ENCODE results near the gene POLA1.

The POLA1 gene

DNA sequence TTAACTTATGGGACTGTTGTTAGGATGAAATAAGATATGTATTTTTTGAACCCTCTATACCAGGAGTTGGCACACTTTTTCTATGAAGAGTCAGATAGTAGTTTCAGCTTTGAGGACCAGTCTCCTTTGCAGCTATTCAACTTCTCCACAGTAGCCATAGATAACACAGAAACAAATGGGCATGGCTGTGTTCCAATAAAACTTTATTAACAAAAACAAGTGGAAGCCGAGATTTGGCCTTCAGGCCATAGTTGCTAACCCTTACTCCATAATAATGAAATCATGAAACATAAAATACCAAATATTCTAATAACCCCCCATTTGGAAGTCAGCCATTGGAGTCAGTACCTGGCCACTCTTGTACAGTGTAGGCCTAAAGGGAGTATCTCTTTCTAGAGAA is 291.4 kb downstream of the POLA1 start:
- Histone ChIP-seq H3K9ac (ENCODE audit: low read length) (no peak overlapping the region), H3K4me3 (ENCODE audit: low read length) (no peak overlapping the region), H3K9me3 (ENCODE audit: control insufficient read depth, low read depth, low read length) (no peaks in the 10 kb centered on the region), H3K36me3 (ENCODE audit: control insufficient read depth, low read depth, low read length) (no peaks in the 10 kb centered on the region), H3K4me1 (ENCODE audit: control insufficient read depth, low read depth, low read length) (peaks cover under 1% of the 10 kb centered on the region), H3K27me3 (ENCODE audit: control insufficient read depth, insufficient read depth, low read length) (no peaks in the 10 kb centered on the region), H3K27ac (ENCODE audit: low read length) (no peak overlapping the region)

DNA sequence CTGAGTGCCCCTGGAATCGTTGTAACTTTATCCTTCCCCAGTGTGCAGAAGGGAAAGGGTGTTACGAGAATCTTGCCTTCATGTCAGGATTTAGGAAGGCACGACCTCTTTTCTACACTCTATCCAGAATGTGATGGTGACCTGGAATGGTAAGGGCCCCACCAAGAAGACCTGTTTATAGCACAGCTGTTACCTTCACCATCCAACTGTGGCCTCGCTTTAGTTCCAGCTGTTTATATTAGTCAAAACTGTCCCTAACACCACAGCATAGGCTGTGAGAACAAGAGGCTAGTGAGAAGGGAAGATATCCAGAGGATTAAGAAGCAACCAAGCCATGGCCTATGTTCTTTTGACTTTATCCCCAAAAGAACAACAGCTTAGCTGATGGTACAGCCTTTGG is 294.0 kb downstream of the POLA1 start:
- Histone ChIP-seq H3K27me3 (ENCODE audit: control insufficient read depth, insufficient read depth, low read length) (no peaks in the 10 kb centered on the region), H3K9me3 (ENCODE audit: control insufficient read depth, low read depth, low read length) (no peaks in the 10 kb centered on the region), H3K36me3 (ENCODE audit: control insufficient read depth, low read depth, low read length) (no peaks in the 10 kb centered on the region), H3K4me1 (ENCODE audit: control insufficient read depth, low read depth, low read length) (peaks cover 9% of the 10 kb centered on the region), H3K9ac (ENCODE audit: low read length) (no peak overlapping the region), H3K27ac (ENCODE audit: low read length) (no peak overlapping the region), H3K4me3 (ENCODE audit: low read length) (no peak overlapping the region)

DNA sequence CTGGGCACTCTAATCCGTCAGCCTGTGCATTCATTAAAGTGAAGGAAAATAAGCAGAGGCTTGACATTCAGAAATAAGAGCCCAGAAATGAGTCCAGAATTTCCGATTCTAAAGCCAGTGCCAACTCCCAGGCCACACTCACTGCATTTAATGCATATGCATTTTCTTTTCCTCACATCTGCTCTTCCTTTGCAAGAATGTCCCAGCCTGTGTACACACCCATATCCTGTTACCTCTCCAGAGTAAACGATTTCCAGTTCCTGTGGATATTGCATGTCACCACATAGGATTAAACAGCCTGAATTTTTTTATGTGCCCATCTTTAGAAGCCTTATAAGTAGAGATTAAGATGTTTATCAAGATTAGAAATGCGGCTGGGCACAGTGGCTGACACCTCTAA is 294.6 kb downstream of the POLA1 start:
- no peaks in the 10 kb centered on the region for H3K36me3 ChIP-seq (ENCODE audit: control insufficient read depth, low read depth, low read length)
- H3K9me3 ChIP-seq (ENCODE audit: control insufficient read depth, low read depth, low read length), result no peaks in the 10 kb centered on the region
- H3K27me3 ChIP-seq (ENCODE audit: control insufficient read depth, insufficient read depth, low read length), result no peaks in the 10 kb centered on the region
- H3K4me1 ChIP-seq (ENCODE audit: control insufficient read depth, low read depth, low read length), result peaks cover 14% of the 10 kb centered on the region
- H3K27ac ChIP-seq (ENCODE audit: low read length), result no peak overlapping the region
- no peak overlapping the region for H3K9ac ChIP-seq (ENCODE audit: low read length)
- no peak overlapping the region for H3K4me3 ChIP-seq (ENCODE audit: low read length)

DNA sequence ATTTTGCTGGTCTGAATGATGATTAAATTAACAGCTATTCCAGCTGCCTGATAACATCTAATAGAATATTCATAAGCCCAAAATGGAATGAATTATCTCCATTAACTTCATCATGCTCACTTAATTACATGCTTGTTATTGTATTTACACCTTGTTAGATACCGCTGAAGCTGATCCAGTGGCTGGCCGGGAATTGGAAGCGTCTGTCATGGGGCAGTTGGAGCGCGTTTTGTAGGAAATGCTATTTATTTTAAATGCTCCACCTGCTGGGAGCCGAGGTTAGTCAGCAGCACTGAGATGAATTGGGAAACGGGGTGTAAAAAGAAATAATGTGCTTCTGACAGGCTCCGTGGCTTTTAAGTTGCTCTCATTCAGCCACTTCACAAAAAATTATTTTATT is 296.8 kb downstream of the POLA1 start:
- Histone ChIP-seq H3K27me3 (ENCODE audit: control insufficient read depth, insufficient read depth, low read length) (peaks cover 5% of the 10 kb centered on the region), H3K27ac (ENCODE audit: low read length) (no peak overlapping the region)

DNA sequence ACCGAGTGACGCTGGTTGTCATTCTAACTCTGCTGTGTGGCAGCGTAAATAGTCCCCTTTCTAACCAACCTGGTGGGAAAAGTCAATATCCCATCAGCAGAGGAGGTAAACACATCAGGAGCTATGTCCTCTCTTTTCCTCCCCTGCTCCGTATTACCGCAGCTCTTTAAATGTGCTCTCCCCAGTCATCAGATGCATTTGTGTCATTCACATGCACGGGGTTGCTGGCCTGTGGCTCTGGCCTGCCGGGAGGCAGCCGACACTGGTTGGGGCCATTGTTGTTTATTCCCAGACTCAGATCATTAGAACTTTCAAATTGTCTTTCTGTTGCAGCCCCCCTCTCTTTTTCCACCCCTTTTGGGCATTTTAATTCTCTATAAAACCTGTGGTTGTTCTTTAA is 300.2 kb downstream of the POLA1 start:
- peaks cover 35% of the 10 kb centered on the region for H3K27me3 ChIP-seq (ENCODE audit: control insufficient read depth, insufficient read depth, low read length)
- no peak overlapping the region for H3K4me3 ChIP-seq (ENCODE audit: low read length)
- H3K9ac ChIP-seq (ENCODE audit: low read length), result no peak overlapping the region
- H3K9me3 ChIP-seq (ENCODE audit: control insufficient read depth, low read depth, low read length), result no peaks in the 10 kb centered on the region
- H3K4me1 ChIP-seq (ENCODE audit: control insufficient read depth, low read depth, low read length), result peaks cover 51% of the 10 kb centered on the region
- no peaks in the 10 kb centered on the region for H3K36me3 ChIP-seq (ENCODE audit: control insufficient read depth, low read depth, low read length)
- no peak overlapping the region for H3K27ac ChIP-seq (ENCODE audit: low read length)

More for the DNA sequence above, 296.8 kb downstream of the POLA1 start:
- H3K4me1 ChIP-seq (ENCODE audit: control insufficient read depth, low read depth, low read length), result peaks cover 33% of the 10 kb centered on the region
- no peak overlapping the region for H3K9ac ChIP-seq (ENCODE audit: low read length)
- no peak overlapping the region for H3K4me3 ChIP-seq (ENCODE audit: low read length)
- no peaks in the 10 kb centered on the region for H3K9me3 ChIP-seq (ENCODE audit: control insufficient read depth, low read depth, low read length)
- no peaks in the 10 kb centered on the region for H3K36me3 ChIP-seq (ENCODE audit: control insufficient read depth, low read depth, low read length)

DNA sequence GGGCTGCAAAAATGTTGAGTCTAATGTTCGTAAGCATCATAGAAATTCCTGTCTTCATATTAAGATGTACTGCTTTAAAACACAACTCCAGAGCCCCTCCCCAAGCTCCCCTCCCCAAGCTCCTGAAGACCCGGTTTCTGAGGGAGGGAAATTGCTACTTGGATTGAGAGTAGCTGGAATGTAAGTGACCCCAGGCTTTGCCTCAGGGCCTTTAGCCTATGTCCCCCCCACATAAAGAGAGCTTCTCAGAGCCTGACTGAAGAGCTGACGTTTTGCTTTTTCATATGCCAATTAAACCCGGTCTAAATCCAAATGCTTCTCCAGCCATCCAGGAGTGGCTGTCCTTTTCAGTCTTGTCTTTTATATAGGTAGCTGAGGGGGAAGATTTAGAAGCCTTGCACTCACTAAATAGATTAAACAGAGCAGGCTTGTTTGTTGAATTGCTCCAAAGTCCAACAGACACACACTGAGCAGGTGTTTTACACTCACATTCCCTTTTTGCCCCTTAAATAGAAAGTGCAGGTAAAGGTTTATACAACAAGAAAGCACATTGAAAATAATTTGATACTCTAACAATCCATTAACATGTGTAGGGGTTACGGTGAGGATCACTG is 302.5 kb downstream of the POLA1 start:
- H3K36me3 ChIP-seq (ENCODE audit: control insufficient read depth, low read depth, low read length), result no peaks in the 10 kb centered on the region
- peaks cover 59% of the 10 kb centered on the region for H3K4me1 ChIP-seq (ENCODE audit: control insufficient read depth, low read depth, low read length)
- H3K4me3 ChIP-seq (ENCODE audit: low read length), result no peak overlapping the region
- H3K27me3 ChIP-seq (ENCODE audit: control insufficient read depth, insufficient read depth, low read length), result peaks cover 58% of the 10 kb centered on the region
- H3K9ac ChIP-seq (ENCODE audit: low read length), result no peak overlapping the region
- no peaks in the 10 kb centered on the region for H3K9me3 ChIP-seq (ENCODE audit: control insufficient read depth, low read depth, low read length)
- no peak overlapping the region for H3K27ac ChIP-seq (ENCODE audit: low read length)

DNA sequence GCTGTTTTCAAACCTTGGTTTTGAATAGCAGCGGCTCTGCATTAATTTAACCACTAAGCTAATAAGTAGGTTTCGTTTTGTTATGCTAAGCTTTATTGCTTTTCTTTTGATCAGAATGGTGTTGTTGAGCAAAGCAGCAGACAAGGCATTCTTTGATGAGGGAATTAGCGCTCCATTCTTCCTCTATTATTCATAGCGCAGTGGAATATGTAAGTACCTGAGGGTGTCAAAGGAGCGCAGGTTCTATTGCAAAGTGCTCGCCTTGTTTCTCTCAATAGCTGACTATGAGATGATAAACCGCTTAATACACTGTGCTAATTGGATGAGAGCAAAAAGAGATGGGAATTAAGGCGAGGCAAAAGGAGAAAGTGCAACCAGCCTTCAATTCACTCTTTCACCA is 305.8 kb downstream of the POLA1 start:
- Histone ChIP-seq H3K4me3 (ENCODE audit: low read length) (peak overlapping the region; percentile 30), H3K9ac (ENCODE audit: low read length) (no peak overlapping the region), H3K9me3 (ENCODE audit: control insufficient read depth, low read depth, low read length) (no peaks in the 10 kb centered on the region), H3K4me1 (ENCODE audit: control insufficient read depth, low read depth, low read length) (peaks cover 60% of the 10 kb centered on the region), H3K27ac (ENCODE audit: low read length) (no peak overlapping the region), H3K36me3 (ENCODE audit: control insufficient read depth, low read depth, low read length) (no peaks in the 10 kb centered on the region), H3K27me3 (ENCODE audit: control insufficient read depth, insufficient read depth, low read length) (peaks cover 90% of the 10 kb centered on the region)

DNA sequence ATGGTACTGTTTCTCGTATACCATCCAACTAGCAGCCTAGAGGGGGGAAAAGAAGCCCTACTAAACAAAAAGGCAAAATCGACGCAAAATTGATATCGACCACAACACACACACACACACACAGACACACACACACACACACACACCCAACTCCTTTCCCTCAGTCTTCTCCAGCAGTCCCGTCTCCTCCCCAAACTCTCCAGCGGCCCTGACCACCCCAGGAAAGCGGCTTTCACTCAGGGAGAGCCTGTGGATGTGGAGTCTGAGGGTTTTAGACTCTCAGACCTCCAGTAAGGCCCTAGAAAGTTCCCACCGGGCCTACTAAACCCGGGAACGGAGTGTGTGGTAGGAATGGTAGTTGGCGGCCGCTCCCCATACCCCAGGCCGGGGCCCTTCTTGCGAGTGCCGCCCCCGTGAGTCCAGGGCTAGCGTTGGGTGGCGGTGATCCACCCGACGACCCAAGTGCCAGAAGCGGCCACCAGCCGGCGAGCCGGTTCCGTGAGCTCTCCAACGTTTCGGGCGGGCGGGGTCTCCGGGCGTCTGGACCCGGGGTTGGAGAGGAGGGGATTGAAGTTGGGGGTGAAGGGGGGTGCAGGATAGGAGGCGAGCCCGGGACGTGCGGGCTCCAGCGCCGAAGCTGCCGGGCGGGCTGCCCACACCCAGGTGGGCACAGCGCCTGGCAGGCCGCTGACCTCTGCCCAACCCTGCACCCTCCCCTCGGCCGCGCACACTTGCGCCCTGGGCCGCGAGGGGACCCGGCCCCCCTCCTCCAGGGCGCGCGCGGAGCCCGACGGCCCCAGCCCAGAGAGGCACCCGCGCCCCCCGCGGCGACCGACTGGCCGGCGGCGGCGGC is 308.3 kb downstream of the POLA1 start:
- H3K27me3 ChIP-seq (ENCODE audit: control insufficient read depth, insufficient read depth, low read length), result peaks cover 97% of the 10 kb centered on the region

DNA sequence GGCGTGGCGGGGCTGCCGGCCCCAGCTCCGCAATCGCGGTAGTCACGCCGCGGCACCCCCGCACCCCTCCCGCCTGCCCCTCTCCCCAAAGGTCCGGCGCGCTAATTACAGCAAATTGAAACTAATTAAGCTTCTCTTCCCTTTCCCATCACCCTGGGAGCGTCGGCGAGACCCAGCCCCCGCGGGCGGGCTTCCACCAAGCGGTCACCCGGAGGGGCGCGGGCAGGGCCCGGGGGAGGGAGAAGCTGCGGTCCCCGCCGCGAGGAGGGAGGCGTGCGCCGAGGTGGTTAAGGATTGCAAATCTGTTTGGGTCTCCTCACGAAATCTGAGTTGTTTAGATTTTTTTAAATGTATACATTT is 308.9 kb downstream of the POLA1 start:
- Histone ChIP-seq H3K27me3 (ENCODE audit: control insufficient read depth, insufficient read depth, low read length) (peaks cover 99% of the 10 kb centered on the region), H3K4me1 (ENCODE audit: control insufficient read depth, low read depth, low read length) (peaks cover 48% of the 10 kb centered on the region), H3K36me3 (ENCODE audit: control insufficient read depth, low read depth, low read length) (no peaks in the 10 kb centered on the region), H3K9ac (ENCODE audit: low read length) (no peak overlapping the region), H3K4me3 (ENCODE audit: low read length) (peak overlapping the region; percentile 32), H3K9me3 (ENCODE audit: control insufficient read depth, low read depth, low read length) (no peaks in the 10 kb centered on the region), H3K27ac (ENCODE audit: low read length) (no peak overlapping the region)

More for the DNA sequence above, 308.3 kb downstream of the POLA1 start:
- H3K9ac ChIP-seq (ENCODE audit: low read length), result no peak overlapping the region
- H3K36me3 ChIP-seq (ENCODE audit: control insufficient read depth, low read depth, low read length), result no peaks in the 10 kb centered on the region
- no peak overlapping the region for H3K27ac ChIP-seq (ENCODE audit: low read length)
- peaks cover 48% of the 10 kb centered on the region for H3K4me1 ChIP-seq (ENCODE audit: control insufficient read depth, low read depth, low read length)
- no peaks in the 10 kb centered on the region for H3K9me3 ChIP-seq (ENCODE audit: control insufficient read depth, low read depth, low read length)
- peak overlapping the region; percentile 20 for H3K4me3 ChIP-seq (ENCODE audit: low read length)

DNA sequence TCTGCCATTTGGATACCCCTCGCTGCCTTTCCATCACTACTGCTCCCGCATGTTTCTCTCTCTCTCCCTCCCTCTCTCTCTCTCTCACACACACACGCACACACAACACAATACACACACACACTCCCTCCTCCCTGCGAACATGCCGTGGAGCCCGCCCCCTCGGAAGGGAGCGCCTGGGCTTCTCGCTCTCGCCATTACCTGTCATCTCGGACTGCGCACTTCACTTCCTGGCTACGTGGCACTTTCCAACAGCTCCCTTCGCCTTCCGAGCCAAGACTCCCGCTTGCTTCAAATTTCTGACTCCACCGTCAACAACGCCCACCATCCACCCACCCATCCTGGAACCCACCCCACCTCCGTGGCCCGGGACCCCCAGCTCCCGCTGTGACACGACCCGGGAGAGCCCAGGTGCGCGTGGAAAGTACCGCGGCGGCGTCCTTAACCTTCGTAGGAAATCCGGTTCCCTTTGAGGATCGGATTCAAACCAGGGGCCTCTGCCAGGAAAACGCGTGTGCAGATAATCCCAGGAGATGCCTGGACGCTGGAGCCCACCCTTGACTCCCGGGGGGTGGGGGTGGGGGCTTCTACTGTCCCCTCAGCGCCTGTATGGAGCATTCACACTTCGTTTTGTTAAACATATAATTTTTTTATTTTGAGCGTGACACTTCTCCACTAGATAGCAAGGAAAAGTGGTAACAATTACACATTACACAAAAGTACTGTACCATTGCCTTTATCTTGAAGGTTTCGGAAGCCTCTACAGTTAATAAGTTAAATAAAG is 309.5 kb downstream of the POLA1 start:
- H3K27ac ChIP-seq (ENCODE audit: low read length), result no peak overlapping the region
- H3K9me3 ChIP-seq (ENCODE audit: control insufficient read depth, low read depth, low read length), result no peaks in the 10 kb centered on the region
- H3K27me3 ChIP-seq (ENCODE audit: control insufficient read depth, insufficient read depth, low read length), result peaks cover 99% of the 10 kb centered on the region
- H3K4me1 ChIP-seq (ENCODE audit: control insufficient read depth, low read depth, low read length), result peaks cover 46% of the 10 kb centered on the region
- no peak overlapping the region for H3K9ac ChIP-seq (ENCODE audit: low read length)
- peak overlapping the region; percentile 32 for H3K4me3 ChIP-seq (ENCODE audit: low read length)
- H3K36me3 ChIP-seq (ENCODE audit: control insufficient read depth, low read depth, low read length), result no peaks in the 10 kb centered on the region

DNA sequence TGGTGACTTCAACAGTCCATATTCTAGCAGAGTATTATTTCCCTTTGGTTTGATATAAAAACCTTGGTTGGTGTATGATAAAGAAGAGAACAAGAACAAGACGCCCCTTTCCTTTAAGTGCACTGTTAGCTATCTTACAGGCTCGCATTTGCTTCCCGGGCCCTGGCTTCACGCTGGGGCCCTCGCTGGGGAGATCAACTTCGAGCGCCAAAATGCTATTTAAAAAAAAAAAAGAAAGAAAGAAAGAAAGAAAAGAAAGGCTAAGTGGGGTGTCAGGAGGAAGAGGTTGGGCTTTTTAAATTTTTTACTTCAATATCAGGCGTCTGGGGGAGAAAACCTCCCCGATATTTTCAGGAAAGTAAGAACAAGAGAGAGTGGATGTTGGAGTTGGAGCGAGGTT is 310.3 kb downstream of the POLA1 start:
- Histone ChIP-seq H3K9me3 (ENCODE audit: control insufficient read depth, low read depth, low read length) (no peaks in the 10 kb centered on the region), H3K4me1 (ENCODE audit: control insufficient read depth, low read depth, low read length) (peaks cover 38% of the 10 kb centered on the region), H3K27ac (ENCODE audit: low read length) (no peak overlapping the region), H3K27me3 (ENCODE audit: control insufficient read depth, insufficient read depth, low read length) (peaks cover 99% of the 10 kb centered on the region), H3K4me3 (ENCODE audit: low read length) (no peak overlapping the region), H3K36me3 (ENCODE audit: control insufficient read depth, low read depth, low read length) (no peaks in the 10 kb centered on the region), H3K9ac (ENCODE audit: low read length) (no peak overlapping the region)

Data from iPS-18a (cell line).